GM18520 (cell line): Measurements from ENCODE around the gene DISP2.

Experiments used
- ATAC-seq: cut with Tn5 transposase; IDR thresholded peaks from one replicate; pipeline ENCODE4 v1.9.1; 2021; ENCODE audit not compliant: unreplicated experiment

DISP2 gene

GRCh38 chr15:40357723-40358470 is at the start of gene DISP2:
Gene DISP2 (plus strand): TSS chr15:40358219. CDS start chr15:40358322, 103 bp downstream.
- ATAC-seq, result peak; percentile 67

- no peak for ATAC-seq
These were observed 48.6 kb upstream of the DISP2 start for GRCh38 chr15:40309344-40309862.

GRCh38 chr15:40310001-40310959 is 47.7 kb upstream of the DISP2 start:
- ATAC-seq, result no peak

GRCh38 chr15:40310993-40311392 is 47.0 kb upstream of the DISP2 start:
- no peak for ATAC-seq

- ATAC-seq, result no peak
These were observed 45.5 kb upstream of the DISP2 start for GRCh38 chr15:40312370-40313158.

GRCh38 chr15:40313531-40314398 is 44.3 kb upstream of the DISP2 start:
- no peak for ATAC-seq

- no peak for ATAC-seq
These were observed 43.2 kb upstream of the DISP2 start for GRCh38 chr15:40314723-40315276.

- no peak for ATAC-seq
These were observed 41.1 kb upstream of the DISP2 start for GRCh38 chr15:40316931-40317330.

GRCh38 chr15:40317580-40317979 is 40.4 kb upstream of the DISP2 start:
- ATAC-seq, result no peak

GRCh38 chr15:40320409-40320808 is 37.6 kb upstream of the DISP2 start:
- no peak for ATAC-seq

GRCh38 chr15:40320931-40321371 is 37.1 kb upstream of the DISP2 start:
- ATAC-seq, result no peak

- no peak for ATAC-seq
These were observed 35.3 kb upstream of the DISP2 start for GRCh38 chr15:40322531-40323238.

- ATAC-seq, result peak; percentile 86
These were observed 34.6 kb upstream of the DISP2 start, which contains the start of gene INAFM2 for GRCh38 chr15:40323239-40323952. Gene INAFM2 (plus strand): TSS chr15:40323692. CDS start chr15:40324056, 364 bp downstream.

GRCh38 chr15:40323953-40324937 is 33.8 kb upstream of the DISP2 start:
- no peak for ATAC-seq

GRCh38 chr15:40325188-40325587 is 32.8 kb upstream of the DISP2 start:
- no peak for ATAC-seq

- no peak for ATAC-seq
These were observed 32.3 kb upstream of the DISP2 start for GRCh38 chr15:40325700-40326099.

GRCh38 chr15:40327457-40327856 is 30.6 kb upstream of the DISP2 start:
- ATAC-seq, result no peak
